Esophagus muscularis mucosa (tissue), 3 donors: ENCODE results near the gene LTB4R.

Experiments
- CTCF ChIP-seq, 3 experiments: fragments of 200-600 bp in 2 of 3; fragments of 450-650 bp in 1 of 3; sonication (generic) in 2 of 3; IDR thresholded peaks; one replicate each; pipeline ENCODE4 v1.5.1; 2017 to 2019; ENCODE audit warnings: antibody characterized with exemption in 3 of 3, mild to moderate bottlenecking in 2 of 3, moderate library complexity in 1 of 3
- POLR2A ChIP-seq: fragments of 450-650 bp; IDR thresholded peaks from one replicate; pipeline ENCODE4 v1.6.1; 2017; ENCODE audit warnings: antibody characterized with exemption, moderate library complexity, mild to moderate bottlenecking, low read depth

- no peak for TF ChIP-seq CTCF (IDR thresholded peaks at IDR 0.05)
- no peak for TF ChIP-seq POLR2A
Measured at GRCh38 chr14:24278424-24278823, 32.9 kb upstream of the LTB4R start.
